ENCODE data around the gene DDX17. TPM values are rescaled to one million over a fixed set of nuclear protein-coding genes. Genes with fewer than 3 reads are reported as not detected.

Gene DDX17
- total and polyA plus RNA-seq, 2 donors from 2014 or later: 133 to 509 TPM

- intact Hi-C loops (cut with DNase I): no loop called here
- Histone ChIP-seq H3K36me3 (ENCODE audit: control insufficient read depth in 2 of 3, insufficient read depth in 3 of 3, low read length in 3 of 3) (no peaks in the 10 kb centered on the region), H3K4me3 (ENCODE audit: low read length in 3 of 3) (no peak overlapping the region), H3K9me3 (ENCODE audit: control insufficient read depth in 2 of 3, insufficient read depth in 1 of 3, low read length in 3 of 3) (no peaks in the 10 kb centered on the region), H3K27me3 (ENCODE audit: control insufficient read depth, insufficient read depth, low read length) (no peaks in the 10 kb centered on the region), H3K9ac (ENCODE audit: low read length in 3 of 3) (no peak overlapping the region), H3K4me1 (ENCODE audit: control insufficient read depth in 2 of 3, insufficient read depth in 2 of 3, low read depth in 1 of 3, low read length in 3 of 3) (no peaks in the 10 kb centered on the region), H3K27ac (ENCODE audit: low read depth in 2 of 2, low read length in 2 of 2) (no peak overlapping the region)
- no peak for DNase-seq
- FAIRE-seq: no peak
- no peak for TF ChIP-seq CTCF (IDR thresholded peaks at IDR 0.05; ENCODE audit: borderline replicate concordance, extremely low read depth, insufficient read depth)
These were observed 13.5 kb upstream of the DDX17 start for GRCh38 chr22:38519453-38520250.

DNA sequence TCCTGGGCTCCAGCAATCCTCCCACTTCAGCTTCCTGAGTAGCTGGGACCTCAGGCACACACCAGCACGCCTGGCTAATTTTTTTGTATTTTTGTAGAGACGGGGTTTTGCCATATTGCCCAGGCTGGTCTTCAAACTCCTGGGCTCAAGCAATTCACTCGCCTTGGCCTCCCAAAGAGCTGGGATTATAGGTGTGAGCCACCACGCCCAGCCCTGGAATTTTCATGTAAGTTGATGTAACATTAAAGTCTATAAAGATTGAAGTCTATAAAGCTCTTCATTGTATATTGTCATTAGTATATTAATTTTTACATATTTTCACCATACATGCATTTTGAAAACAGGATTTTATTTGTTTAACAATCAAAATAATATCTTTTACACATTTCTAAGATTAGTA, 12.5 kb upstream of the DDX17 start:
- no peaks in the 10 kb centered on the region for H3K4me1 ChIP-seq (ENCODE audit: control insufficient read depth in 2 of 3, insufficient read depth in 2 of 3, low read depth in 1 of 3, low read length in 3 of 3)
- H3K4me3 ChIP-seq (ENCODE audit: low read length in 3 of 3): no peak overlapping the region
- H3K36me3 ChIP-seq (ENCODE audit: control insufficient read depth in 2 of 3, insufficient read depth in 3 of 3, low read length in 3 of 3): no peaks in the 10 kb centered on the region
- no peak overlapping the region for H3K9ac ChIP-seq (ENCODE audit: low read length in 3 of 3)
- no peak overlapping the region for H3K27ac ChIP-seq (ENCODE audit: low read depth in 2 of 2, low read length in 2 of 2)
- FAIRE-seq: no peak
- no peaks in the 10 kb centered on the region for H3K27me3 ChIP-seq (ENCODE audit: control insufficient read depth, insufficient read depth, low read length)
- no peak for DNase-seq
- no peak for TF ChIP-seq CTCF (IDR thresholded peaks at IDR 0.05; ENCODE audit: borderline replicate concordance, extremely low read depth, insufficient read depth)
- no peaks in the 10 kb centered on the region for H3K9me3 ChIP-seq (ENCODE audit: control insufficient read depth in 2 of 3, insufficient read depth in 1 of 3, low read length in 3 of 3)
- intact Hi-C loops (cut with DNase I): no loop called here

DNA sequence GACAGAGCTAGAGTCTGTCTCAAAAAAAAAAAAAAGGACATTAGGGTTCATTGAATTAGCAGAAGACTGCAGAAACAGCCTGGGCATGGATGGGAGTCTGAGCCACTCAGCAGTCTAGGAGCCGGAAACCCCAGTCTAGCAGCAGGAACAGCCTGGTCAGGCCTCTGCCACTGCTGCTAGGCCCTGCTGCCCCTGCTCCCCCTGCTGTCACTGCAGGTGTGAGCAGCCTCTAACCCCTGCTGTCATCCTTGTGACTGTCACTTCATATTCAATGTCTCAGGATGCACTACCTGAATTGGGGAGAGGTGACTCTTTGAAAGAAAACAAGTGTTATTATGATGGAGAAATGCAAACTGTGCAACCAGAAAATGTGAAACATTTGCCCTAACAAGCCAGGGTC, 7.0 kb upstream of the DDX17 start:
- Histone ChIP-seq H3K4me3 (ENCODE audit: low read length in 3 of 3) (no peak overlapping the region), H3K9ac (ENCODE audit: low read length in 3 of 3) (no peak overlapping the region), H3K27ac (ENCODE audit: low read depth in 2 of 2, low read length in 2 of 2) (no peak overlapping the region), H3K9me3 (ENCODE audit: control insufficient read depth in 2 of 3, insufficient read depth in 1 of 3, low read length in 3 of 3) (no peaks in the 10 kb centered on the region), H3K4me1 (ENCODE audit: control insufficient read depth in 2 of 3, insufficient read depth in 2 of 3, low read depth in 1 of 3, low read length in 3 of 3) (no peaks in the 10 kb centered on the region), H3K36me3 (ENCODE audit: control insufficient read depth in 2 of 3, insufficient read depth in 3 of 3, low read length in 3 of 3) (no peaks in the 10 kb centered on the region), H3K27me3 (ENCODE audit: control insufficient read depth, insufficient read depth, low read length) (no peaks in the 10 kb centered on the region)
- FAIRE-seq (no peak), DNase-seq (no peak)
- intact Hi-C loops (cut with DNase I): no loop called here
- TF ChIP-seq CTCF (IDR thresholded peaks at IDR 0.05; ENCODE audit: borderline replicate concordance, extremely low read depth, insufficient read depth): no peak
